Activated gamma-delta T cell treated with Interleukin-2 at 50 U/mL for 16 hours (primary cell): ENCODE results near the gene HOXA2.

Experiments used
- DNase-seq: peaks from one replicate; pipeline ENCODE4 v3.0.0-alpha.2; 2020

Gene HOXA2

DNA sequence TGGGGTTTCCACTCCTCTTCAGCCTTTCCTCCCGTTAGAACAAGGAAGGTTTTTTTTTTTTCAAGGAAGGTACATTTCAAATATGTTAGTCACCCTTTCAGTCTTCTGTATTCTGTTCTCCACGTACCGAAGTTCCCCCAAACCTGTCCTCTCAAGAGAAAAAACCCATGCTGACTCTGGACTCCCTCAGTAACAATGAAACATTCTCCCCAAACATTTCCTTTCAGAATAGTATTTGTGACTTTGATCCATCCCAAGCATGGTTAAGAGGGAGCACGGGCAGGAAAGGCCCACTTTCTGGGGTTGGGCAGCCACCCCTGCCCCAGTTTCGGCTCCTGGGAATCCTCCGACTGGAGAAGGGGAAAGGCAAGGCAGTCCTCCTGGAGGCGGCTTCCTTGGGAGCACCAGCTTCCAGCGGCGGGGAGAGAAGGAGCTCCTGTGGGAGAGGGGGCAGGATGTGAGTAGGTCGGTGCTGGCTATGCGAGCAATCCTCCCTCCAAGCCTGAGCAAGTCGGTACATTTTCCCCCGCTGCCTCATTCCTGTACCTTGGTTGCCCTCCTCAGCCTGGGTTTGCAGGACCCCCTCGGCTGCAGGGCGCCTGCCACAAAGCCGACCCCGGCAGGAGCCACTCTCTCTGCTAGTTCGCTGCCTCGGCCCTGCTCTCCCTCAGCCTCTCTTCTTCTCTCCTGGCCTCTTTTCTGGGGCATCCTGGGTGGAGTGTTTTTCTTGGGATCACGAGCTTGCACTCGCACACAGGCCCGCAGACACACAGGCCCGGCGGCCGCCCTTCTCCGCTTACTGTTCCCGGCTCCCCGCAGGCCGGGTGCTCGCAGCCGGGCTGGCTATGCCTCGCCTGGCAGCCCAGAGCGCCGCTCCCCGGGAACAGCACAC lies 4.6 kb downstream of the HOXA2 start:
- no peak for DNase-seq

DNA sequence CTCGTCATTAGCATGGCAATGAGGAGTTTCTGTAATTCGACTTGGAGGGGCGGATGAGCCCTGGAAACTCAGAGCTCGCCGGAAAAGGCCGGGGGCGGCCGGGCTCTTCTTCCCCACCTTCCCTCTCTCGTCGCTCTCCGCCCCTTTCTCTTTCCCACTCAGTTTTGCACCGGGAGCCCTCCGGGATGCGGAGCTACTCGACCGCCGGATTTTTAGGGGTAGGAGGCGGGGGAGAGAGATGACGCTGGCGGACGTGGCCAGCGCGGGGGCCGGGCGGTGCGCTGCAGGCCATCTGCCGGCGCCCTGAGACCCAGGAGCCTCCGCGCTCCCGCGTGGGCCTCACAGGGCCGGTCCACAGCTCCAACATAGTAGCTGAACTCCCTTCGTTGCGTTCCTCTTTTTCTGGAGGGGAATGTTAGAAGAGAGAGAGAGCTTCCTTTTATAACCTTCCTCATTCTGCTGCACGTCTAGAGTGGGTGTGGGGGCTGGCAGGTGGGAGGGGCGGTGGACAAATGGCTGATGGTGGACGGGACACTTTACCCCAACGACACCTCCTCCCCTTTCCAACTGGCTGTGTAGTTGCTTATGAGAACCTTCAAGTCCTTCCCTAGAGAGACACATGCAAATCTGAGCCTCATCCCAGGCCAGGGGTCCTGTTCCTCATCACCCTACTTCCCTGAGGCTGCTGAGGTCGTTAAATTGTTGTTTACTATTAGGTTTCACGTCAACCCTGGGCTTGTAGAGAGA lies 5.5 kb downstream of the HOXA2 start:
- no peak for DNase-seq

GRCh38 chr7:27095897-27096767 lies 6.4 kb downstream of the HOXA2 start, which contains the start of gene HOXA1:
HOXA1 (minus strand) TSS chr7:27096000; CDS start chr7:27095912, 88 bp downstream.
- peak; percentile 63 for DNase-seq

DNA sequence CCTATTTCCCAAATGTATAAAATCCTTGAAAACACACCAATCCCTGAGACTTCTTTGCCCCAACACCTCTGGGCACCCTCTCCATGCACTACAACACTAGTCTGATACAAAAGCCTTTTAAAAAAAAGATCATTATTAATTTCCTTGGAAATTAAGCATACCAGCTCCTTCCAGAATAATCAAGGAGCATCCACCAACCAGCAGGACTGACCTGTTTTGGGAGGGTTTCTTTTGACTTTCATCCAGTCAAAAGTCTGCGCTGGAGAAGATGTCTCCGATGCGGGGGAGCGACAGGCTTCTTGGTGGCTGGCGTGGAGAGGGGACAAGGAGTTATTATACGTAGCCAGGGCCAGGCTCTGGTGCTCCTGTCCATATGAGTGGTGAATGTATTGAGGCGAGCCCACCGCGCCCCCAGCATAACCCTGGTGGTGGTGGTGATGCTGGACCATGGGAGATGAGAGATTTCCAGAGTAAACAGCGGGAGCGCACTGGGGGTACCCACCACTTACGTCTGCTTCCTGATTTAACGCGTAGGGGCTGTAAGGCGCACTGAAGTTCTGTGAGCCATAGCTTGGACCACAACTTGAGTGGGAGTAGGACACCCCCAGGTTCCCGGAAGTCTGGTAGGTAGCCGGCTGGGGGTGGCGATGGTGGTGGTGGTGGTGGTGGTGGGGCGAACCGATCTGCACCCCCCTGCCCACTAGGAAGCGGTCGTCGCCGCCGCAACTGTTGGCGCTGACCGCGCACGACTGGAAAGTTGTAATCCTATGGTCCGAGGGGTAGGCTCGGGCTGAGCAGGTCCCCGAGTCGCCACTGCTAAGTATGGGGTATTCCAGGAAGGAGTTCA lies 7.2 kb downstream of the HOXA2 start:
- no peak for DNase-seq

GRCh38 chr7:27094304-27095049 lies 8.0 kb downstream of the HOXA2 start:
- DNase-seq: no peak

- no peak for DNase-seq
Measured at GRCh38 chr7:27093184-27093895, 9.1 kb downstream of the HOXA2 start.

DNA sequence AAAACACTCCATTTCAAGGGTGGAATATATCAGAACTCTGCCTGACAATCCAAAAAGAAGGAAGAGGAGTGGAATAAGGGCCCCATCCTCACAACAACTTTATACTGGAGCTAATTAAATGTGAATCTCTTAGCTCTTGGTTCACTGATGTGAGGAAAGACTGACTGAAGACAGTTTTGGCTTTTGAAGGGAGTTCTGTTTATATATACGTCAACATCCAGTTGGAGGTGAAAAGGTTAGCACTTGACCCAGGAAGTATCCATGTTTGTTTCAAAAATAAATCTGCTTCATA lies 9.7 kb downstream of the HOXA2 start:
- DNase-seq: no peak

GRCh38 chr7:27091941-27092818 lies 10.3 kb downstream of the HOXA2 start:
- no peak for DNase-seq

GRCh38 chr7:27091105-27091504 lies 11.4 kb downstream of the HOXA2 start:
- no peak for DNase-seq

GRCh38 chr7:27088002-27088922 lies 14.2 kb downstream of the HOXA2 start:
- no peak for DNase-seq

GRCh38 chr7:27083646-27084045 lies 18.8 kb downstream of the HOXA2 start:
- DNase-seq: no peak

DNA sequence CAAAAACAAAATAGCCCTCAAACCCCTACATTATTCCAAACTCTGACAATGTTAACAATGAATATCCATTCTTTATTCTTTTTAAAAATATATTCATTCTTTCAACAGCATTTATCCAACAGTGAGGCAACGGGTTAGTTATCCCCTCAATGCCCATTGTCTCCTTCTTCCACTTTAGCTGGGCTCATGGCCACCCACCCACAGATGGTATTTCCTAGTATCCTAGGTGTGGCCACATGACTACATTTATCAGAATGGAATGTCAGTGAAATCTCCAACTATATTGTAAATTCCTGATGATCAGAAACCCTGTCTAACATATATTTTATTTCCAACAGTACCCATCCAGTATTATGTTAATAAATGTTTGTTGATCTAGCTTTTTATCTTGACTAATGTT lies 20.3 kb downstream of the HOXA2 start:
- DNase-seq: no peak

DNA sequence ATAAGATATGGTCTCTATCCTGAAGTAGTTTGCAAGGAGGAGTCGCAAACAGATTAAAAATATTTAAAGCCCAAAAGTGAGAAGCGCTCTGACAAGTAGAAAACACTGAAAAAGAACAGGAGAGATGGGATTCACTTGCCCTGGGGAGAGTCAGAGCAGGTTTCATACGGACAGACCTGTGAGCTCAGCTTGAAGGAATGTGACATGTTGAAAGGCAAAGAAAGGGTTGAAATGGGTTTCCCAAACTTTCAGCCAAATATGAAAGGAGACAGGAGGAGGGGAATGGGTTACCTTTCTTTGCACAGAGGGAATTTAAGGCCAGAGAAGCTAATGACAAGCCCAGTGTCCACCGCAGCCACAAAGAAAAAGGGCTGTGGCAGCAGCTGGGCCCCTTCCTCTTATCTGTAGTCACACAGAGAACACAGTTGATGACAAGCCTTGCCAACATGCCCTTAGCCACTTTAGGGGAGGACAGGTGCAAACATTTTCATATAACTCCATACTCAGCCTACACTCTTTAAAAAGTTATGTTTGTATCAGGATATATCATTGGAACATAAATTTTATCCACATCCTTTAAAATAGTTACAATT lies 21.5 kb downstream of the HOXA2 start:
- DNase-seq: no peak

DNA sequence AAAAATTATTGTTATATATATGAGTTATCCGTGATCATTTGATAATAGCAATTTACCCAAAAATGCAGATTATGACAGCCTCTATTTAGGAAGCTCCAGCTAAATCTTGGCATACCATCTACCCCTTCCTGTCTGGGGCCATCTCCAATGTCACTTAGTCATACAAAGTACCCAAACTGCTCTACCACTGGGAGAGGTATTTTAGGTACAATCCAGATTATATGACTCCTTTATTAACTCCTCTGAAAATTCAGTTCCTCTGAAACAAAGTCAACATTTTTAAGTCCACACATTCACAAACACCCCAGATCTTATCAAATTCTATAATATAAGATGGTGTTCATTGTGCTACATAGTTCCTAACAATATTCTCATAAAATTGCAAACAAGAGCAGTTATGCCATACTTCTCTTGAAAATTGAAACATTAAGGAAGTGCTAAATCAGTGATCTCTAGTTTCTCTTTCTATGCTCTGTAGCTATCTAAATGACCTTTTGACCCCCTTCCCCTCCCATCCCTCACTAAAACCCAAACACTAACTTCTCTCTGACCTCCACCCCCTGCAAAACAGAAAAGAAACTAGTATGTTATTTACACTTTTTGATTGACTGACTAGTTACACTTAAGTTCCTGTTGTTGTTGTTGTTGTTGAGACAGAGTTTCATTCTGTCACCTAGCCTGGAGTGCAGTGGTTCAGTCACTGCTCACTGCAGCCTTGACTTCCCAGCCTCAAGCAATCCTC lies 23.1 kb downstream of the HOXA2 start:
- no peak for DNase-seq

GRCh38 chr7:27078616-27079233 lies 23.8 kb downstream of the HOXA2 start:
- no peak for DNase-seq

DNA sequence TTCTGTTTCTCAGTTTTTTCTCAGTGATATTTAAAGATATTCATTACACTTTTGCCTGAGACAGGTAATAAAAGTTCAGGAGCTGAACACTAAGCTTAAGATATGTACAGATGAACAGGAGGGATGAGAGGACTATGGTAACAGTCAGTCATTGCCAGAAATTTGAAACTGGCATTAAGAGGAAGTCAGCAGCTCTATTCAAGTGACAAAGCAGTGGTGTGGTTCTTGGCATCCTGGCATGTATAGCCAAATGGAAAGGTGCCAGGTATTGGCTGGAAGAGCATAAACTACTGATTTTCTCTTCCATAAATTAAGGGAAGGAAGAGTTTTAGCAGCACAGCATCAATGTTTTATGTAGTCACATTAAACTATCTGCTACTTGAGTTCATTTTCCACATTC lies 29.4 kb downstream of the HOXA2 start:
- DNase-seq: no peak
